A204.1 (cell line): ENCODE measurements around the gene GSK3A.
A peak's percentile ranks its signal among the peaks of the same experiment; 100 is the strongest.

Experiments
- FAIRE-seq: peaks from 2 replicates; lab custom pipeline; 2012; peaks lifted over from hg19 to GRCh38; lab: Jason Lieb, UNC

Gene GSK3A

DNA sequence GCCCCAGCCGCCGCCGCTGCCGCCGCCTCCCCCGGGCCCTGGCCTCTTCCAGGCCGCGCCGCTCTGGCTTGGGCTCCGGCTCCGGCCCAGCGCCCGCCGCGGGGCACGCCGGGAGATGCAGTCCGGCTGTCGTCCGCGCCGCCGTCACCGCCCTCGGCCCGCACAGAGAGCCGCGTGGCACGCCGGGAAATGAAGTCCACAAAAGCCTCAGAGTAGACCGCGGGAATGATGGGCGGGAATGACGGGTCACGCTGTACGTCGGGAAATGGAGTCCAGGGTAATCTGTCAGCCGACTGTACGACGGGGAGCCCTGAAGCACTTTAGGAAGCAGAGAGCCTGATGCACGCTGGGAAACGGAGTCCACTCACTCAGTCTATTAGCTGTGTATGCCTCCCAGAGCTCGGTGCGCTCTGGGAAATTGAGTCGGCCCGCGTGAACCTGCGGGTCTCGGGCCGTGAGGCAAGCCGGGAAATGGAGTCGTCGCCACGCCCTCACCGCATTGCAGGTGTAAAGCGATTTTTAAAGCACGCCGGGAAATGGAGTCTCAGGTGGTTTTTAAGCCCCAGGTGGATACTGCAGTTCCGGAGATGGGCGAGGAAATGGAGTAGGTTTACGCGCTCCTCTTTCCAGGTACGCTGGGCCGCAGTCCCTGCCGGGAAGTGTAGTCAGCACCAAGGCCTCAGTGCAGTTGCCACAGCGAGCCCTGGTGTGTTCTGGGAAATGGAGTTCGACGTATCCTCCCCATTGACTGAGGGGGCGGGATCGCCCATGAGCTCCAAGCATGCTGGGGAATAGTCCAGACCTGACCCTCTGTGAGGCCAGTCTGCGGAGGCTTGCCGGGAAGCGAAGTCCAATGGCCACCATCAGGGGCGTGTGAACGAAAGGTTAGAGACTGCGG lies at the start of gene GSK3A:
Gene GSK3A, minus strand, starts transcription at position 91 of the 898 bp plus-strand sequence. CDS start 137 bp downstream, outside the sequence.
- peak; percentile 95 for FAIRE-seq

DNA sequence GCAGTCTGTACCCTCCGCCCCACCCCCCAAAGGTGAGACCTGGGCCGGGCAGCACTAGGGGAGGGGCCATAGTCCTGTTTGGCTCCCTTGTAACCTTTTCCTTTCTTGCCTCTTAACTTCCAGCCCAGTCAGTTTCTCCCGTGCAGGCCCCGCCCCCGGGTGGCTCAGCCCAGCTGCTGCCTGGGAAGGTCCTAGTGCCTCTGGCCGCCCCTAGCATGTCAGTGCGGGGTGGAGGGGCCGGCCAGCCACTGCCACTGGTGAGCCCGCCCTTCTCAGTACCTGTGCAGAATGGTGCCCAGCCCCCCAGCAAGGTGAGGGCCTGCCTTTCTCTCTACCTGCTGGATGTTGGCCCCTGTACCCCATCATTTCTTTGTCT lies 49.0 kb upstream of the GSK3A start:
- no peak for FAIRE-seq

DNA sequence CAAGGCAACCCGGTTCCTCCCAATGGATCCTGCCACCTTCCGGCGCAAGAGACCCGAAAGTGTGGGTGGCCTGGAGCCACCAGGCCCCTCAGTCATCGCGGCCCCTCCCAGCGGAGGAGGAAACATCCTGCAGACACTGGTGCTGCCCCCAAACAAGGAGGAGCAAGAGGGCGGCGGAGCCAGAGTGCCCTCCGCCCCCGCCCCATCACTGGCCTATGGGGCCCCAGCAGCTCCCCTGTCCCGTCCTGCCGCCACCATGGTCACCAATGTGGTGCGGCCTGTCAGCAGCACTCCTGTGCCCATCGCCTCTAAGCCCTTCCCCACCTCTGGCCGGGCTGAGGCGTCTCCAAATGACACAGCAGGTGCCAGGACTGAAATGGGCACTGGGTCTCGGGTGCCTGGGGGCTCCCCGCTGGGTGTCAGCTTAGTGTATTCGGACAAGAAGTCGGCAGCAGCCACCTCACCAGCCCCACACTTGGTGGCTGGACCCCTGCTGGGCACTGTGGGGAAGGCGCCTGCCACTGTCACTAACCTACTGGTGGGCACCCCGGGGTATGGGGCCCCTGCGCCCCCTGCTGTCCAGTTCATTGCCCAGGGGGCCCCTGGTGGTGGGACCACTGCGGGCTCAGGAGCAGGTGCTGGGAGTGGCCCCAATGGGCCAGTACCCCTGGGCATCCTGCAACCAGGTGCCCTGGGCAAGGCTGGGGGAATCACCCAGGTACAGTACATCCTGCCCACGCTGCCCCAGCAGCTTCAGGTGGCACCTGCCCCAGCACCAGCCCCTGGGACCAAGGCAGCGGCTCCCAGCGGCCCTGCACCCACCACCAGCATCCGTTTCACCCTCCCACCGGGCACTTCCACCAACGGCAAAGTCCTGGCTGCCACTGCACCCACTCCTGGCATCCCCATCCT lies 48.4 kb upstream of the GSK3A start:
- no peak for FAIRE-seq

DNA sequence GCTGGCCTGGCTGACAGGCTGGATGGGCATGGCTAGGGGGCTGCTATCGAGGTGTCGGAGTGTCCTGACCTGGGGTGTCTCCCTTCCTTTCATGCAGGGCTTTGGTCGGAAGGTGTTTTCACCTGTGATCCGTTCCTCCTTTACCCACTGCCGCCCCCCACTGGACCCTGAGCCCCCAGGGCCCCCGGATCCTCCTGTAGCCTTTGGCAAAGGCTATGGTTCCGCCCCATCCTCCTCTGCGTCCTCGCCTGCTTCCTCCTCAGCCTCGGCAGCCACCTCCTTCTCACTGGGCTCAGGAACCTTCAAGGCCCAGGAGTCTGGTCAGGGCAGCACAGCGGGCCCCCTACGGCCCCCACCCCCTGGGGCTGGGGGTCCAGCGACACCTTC lies 47.7 kb upstream of the GSK3A start:
- no peak for FAIRE-seq

- FAIRE-seq, result no peak
Observed at GRCh38 chr19:42289556-42290041, 47.2 kb upstream of the GSK3A start.

GRCh38 chr19:42288881-42289555 lies 46.6 kb upstream of the GSK3A start:
- FAIRE-seq, result no peak

DNA sequence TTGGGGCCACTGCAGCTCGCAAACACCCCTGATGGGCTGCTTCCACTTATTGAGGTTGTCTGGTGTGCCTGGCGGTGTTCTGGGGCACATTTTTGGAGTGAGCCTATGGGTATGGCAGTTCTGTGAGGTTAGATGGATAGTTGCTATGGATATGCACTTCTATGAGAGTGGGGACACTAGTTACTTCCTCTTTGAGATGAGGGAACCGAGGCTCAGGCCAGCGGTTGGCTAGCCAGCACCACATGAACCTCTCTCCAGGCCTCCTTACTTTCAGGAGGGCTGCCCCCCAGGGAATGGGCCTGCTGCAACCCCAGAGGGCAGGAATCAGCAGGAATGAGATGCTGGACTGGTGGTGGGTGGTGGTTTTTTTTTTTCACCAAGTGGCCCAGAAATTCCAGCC lies 46.0 kb upstream of the GSK3A start:
- no peak for FAIRE-seq

DNA sequence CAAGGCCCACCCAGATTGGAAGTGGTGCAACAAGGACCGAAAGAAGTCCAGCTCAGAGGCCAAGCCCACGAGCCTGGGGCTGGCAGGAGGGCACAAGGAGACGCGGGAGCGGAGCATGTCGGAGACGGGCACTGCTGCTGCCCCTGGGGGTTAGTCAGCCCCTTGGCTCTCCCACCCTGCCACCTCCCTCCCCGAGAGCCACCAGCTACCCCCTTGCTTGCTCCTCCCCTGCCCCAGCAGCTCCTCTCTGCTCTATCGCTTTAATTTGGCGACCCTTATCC lies 45.4 kb upstream of the GSK3A start:
- no peak for FAIRE-seq

DNA sequence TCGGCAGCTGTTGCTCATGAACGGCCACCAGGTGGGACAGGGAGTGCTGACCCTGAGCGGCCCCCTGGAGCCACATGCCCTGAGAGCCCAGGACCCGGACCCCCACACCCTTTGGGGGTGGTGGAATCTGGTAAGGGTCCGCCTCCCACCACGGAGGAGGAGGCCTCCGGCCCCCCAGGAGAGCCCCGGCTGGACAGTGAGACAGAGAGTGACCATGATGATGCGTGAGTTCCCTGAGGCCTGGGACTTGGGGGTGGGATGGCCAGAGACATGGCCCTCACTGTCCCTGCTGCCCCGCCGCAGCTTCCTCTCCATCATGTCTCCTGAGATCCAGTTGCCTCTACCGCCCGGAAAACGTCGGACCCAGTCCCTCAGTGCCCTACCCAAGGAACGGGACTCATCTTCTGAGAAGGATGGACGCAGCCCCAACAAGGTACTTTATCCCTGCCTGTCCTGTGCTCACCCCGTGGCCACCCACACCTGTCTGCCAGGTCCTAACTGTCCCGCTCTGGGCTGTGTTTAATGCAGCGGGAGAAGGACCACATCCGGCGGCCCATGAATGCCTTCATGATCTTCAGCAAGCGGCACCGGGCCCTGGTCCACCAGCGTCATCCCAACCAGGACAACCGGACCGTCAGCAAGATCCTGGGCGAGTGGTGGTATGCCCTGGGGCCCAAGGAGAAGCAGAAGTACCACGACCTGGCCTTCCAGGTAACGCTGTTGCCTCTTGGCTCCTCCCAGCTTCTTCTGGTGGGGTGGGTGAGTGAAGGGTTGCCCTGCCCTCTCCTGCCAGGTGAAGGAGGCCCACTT lies 44.8 kb upstream of the GSK3A start:
- FAIRE-seq, result no peak

- no peak for FAIRE-seq
Observed at GRCh38 chr19:42286349-42287016, 44.1 kb upstream of the GSK3A start.

DNA sequence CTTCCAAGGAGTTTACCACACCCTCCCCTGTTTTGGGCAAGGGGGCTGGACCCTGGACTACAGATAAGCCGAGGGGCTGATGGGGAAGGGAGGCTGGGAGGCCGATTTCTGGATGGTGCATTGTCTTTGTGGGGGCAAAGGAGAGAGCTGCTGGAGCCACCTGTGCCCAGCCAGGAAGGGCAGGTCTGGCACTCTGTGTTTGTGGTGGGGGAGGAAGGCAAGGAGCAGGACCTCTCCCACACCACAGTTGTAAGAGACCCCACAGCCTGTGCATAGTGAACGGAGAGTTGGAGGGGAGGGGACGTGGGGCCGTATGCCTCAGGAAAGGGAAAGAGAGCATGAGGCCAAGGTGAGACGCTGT lies 43.6 kb upstream of the GSK3A start:
- FAIRE-seq, result no peak

DNA sequence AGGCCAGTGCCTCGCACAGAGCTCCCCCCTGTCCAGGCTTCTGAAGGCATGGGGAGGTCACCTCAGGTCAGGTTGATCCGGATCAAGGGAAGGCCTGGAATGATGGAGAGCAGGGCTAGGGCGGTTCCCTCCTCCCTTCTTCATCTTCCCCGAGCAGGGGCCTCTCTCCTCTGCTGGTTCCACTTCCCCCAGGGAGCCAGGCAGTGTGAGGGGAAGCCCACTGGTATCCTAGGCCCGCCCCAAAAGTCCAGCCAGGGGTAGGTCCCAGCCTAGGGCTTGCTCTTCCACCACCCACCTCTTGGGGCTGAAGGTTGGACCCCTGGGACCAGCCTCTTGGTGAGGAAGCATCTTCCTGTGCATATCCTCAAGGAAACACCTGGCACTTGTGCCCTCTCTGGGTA lies 43.1 kb upstream of the GSK3A start:
- FAIRE-seq, result no peak

- FAIRE-seq, result no peak
Observed at GRCh38 chr19:42284591-42285341, 42.4 kb upstream of the GSK3A start.

GRCh38 chr19:42284066-42284501 lies 41.7 kb upstream of the GSK3A start:
- no peak for FAIRE-seq

DNA sequence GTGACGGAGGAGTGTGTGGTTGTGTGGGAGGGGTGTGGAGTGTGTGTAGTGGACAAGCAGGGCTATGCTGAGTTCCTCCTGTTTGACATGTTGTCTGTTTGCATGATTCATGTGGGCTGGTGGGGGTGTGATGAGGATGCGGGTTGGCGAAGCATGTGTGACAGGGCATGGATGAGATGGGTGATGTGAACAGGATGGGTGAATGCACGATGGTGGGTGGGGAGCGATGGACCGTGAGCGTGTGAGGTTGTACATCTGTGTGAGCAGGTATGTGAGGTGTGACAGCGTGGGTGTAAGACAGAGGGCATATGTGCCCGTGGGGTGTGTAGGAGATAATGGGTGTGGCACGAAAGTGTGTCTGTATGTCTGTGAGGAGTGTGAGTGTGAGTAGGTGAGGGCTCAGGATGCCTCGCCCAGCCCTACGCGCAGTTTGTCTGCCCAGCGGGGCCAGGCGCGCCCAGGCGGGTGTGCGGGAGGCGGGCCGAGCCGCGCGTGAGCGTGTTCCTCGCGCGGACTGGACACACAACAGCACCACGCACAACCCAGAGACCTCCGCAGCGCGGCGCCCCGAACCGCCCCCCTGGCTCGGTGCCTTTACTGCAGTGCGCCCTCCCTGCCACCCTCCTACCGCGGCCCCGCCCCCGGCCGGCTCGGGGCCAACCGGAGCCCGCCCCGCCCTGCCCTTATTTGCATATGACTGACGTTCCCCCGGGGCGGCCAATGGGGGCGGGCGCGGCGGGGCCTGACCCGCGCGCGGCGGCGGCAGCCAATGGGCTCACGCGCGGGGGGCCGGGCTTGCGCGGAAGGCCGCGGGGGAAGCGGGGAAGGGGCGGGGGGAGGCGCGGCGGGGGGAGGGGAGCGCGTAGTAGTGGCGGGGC lies 41.0 kb upstream of the GSK3A start:
- no peak for FAIRE-seq

GRCh38 chr19:42282819-42283187 lies 40.4 kb upstream of the GSK3A start:
- FAIRE-seq, result no peak

GRCh38 chr19:42281827-42282762 lies 39.7 kb upstream of the GSK3A start:
- no peak for FAIRE-seq

GRCh38 chr19:42281146-42281826 lies 38.9 kb upstream of the GSK3A start:
- FAIRE-seq, result no peak
